Mesenchymal stem cell (in vitro differentiated cells and primary cell): ENCODE measurements around the gene STRBP.

ENCODE experiments used
- DNase-seq: peaks from one replicate; pipeline ENCODE4 v3.0.0-alpha.2; 2013
- H2AFZ ChIP-seq: one replicate; pipeline ENCODE4 v1.6.1; 2013; ENCODE audit warnings: low read depth, mild to moderate bottlenecking, control low read depth, inconsistent platforms, low read length, moderate library complexity
- H2AK5ac ChIP-seq: 2 replicates; pipeline ENCODE4 v1.6.1; 2013; ENCODE audit warnings: low read length, moderate library complexity, mild to moderate bottlenecking, inconsistent platforms; ENCODE audit not compliant: severe bottlenecking
- H2BK120ac ChIP-seq: one replicate; pipeline ENCODE4 v1.6.1; 2013; ENCODE audit warnings: low read depth, mild to moderate bottlenecking, inconsistent platforms, low read length, moderate library complexity
- H2BK12ac ChIP-seq, 2 experiments: one replicate each; pipeline ENCODE4 v1.6.1; 2013; ENCODE audit warnings: inconsistent platforms in 2 of 2, low read length in 2 of 2, mild to moderate bottlenecking in 2 of 2, moderate library complexity in 2 of 2, control low read depth in 1 of 2
- H2BK15ac ChIP-seq: one replicate; pipeline ENCODE4 v1.6.1; 2013; ENCODE audit warnings: mild to moderate bottlenecking, low read depth, inconsistent platforms; ENCODE audit not compliant: poor library complexity, severe bottlenecking
- H2BK5ac ChIP-seq: 2 replicates; pipeline ENCODE4 v1.6.1; 2013; ENCODE audit warnings: low read depth, mild to moderate bottlenecking, low read length, control low read depth, inconsistent platforms; ENCODE audit not compliant: poor library complexity, severe bottlenecking
- H3K14ac ChIP-seq, 2 experiments: one replicate each; pipeline ENCODE4 v1.6.1; 2013; ENCODE audit warnings: inconsistent platforms in 2 of 2, low read length in 2 of 2, control low read depth in 1 of 2, mild to moderate bottlenecking in 1 of 2, moderate library complexity in 1 of 2
- H3K18ac ChIP-seq, 2 experiments: one replicate each; pipeline ENCODE4 v1.6.1; 2013; ENCODE audit warnings: inconsistent platforms in 2 of 2, low read length in 2 of 2, control low read depth in 1 of 2, low read depth in 1 of 2, mild to moderate bottlenecking in 1 of 2
- H3K23ac ChIP-seq, 2 experiments: one replicate each; pipeline ENCODE4 v1.6.1; 2013; ENCODE audit warnings: inconsistent platforms in 2 of 2, low read length in 2 of 2, mild to moderate bottlenecking in 2 of 2, moderate library complexity in 2 of 2, control low read depth in 1 of 2
- H3K27ac ChIP-seq: 2 replicates; pipeline ENCODE4 v1.5.1; 2013; ENCODE audit warnings: mild to moderate bottlenecking, moderate library complexity, low read length, control low read depth, inconsistent platforms; ENCODE audit not compliant: poor library complexity, severe bottlenecking
- H3K27me3 ChIP-seq, 2 experiments: 2 replicates each; pipeline versions ENCODE4 v1.6.1 to v1.7.0; 2013; ENCODE audit warnings: low read length in 2 of 2, mild to moderate bottlenecking in 2 of 2, moderate library complexity in 2 of 2, control low read depth in 1 of 2, inconsistent platforms in 1 of 2; ENCODE audit not compliant: control insufficient read depth in 1 of 2, insufficient read depth in 1 of 2
- H3K36me3 ChIP-seq, 2 experiments: 2 replicates each; pipeline versions ENCODE4 v1.6.1 to v1.7.0; 2013; ENCODE audit warnings: low read length in 2 of 2, control low read depth in 1 of 2, inconsistent platforms in 1 of 2, low read depth in 1 of 2, mild to moderate bottlenecking in 1 of 2; ENCODE audit not compliant: insufficient read depth in 2 of 2, control insufficient read depth in 1 of 2
- H3K4ac ChIP-seq, 2 experiments: one replicate each; pipeline ENCODE4 v1.6.1; 2013; ENCODE audit warnings: inconsistent platforms in 2 of 2, low read length in 2 of 2, mild to moderate bottlenecking in 2 of 2, moderate library complexity in 2 of 2, control low read depth in 1 of 2, low read depth in 1 of 2
- H3K4me1 ChIP-seq: 2 replicates; pipeline ENCODE4 v1.6.1; 2013; ENCODE audit warnings: low read depth, low read length, control low read depth; ENCODE audit not compliant: control insufficient read depth, insufficient read depth
- H3K4me2 ChIP-seq: 2 replicates; pipeline ENCODE4 v1.6.1; 2013; ENCODE audit warnings: low read length, mild to moderate bottlenecking, inconsistent platforms; ENCODE audit not compliant: poor library complexity, severe bottlenecking
- H3K4me3 ChIP-seq, 2 experiments: 2 replicates each; pipeline versions ENCODE4 v1.5.1 to v1.7.0; 2013; ENCODE audit warnings: low read length in 2 of 2, mild to moderate bottlenecking in 2 of 2, control low read depth in 1 of 2, low read depth in 1 of 2; ENCODE audit not compliant: insufficient read depth in 1 of 2
- H3K79me1 ChIP-seq: replicated peaks from 2 replicates; pipeline ENCODE4 v1.6.1; 2013; ENCODE audit warnings: mild to moderate bottlenecking, control low read depth, low read length, inconsistent platforms; ENCODE audit not compliant: poor library complexity, severe bottlenecking
- H3K9ac ChIP-seq: 2 replicates; pipeline ENCODE4 v1.7.0; 2013; ENCODE audit warnings: mild to moderate bottlenecking, low read length, moderate library complexity
- H3K9me3 ChIP-seq: 2 replicates; pipeline ENCODE4 v1.7.0; 2013; ENCODE audit warnings: mild to moderate bottlenecking, low read length; ENCODE audit not compliant: control insufficient read depth
- H4K8ac ChIP-seq: one replicate; pipeline ENCODE4 v1.6.1; 2013; ENCODE audit warnings: inconsistent platforms, mild to moderate bottlenecking, low read length, moderate library complexity
- H4K91ac ChIP-seq: one replicate; pipeline ENCODE4 v1.6.1; 2013; ENCODE audit warnings: mild to moderate bottlenecking, low read length, inconsistent platforms
- WGBS: methylation state at CpG from one replicate; pipeline ENCODE4 v1.1.7; 2013; ENCODE audit warnings: mixed read lengths; 5-methylcytosine and 5-hydroxymethylcytosine counted together

STRBP gene

GRCh38 chr9:123312306-123312877 lies 44.0 kb upstream of the STRBP start:
- no peak overlapping the region for H3K27ac ChIP-seq
- no peak overlapping the region for H3K14ac ChIP-seq
- H4K8ac ChIP-seq, result no peak overlapping the region
- no peak overlapping the region for H3K9ac ChIP-seq
- H3K79me1 ChIP-seq, result no peaks in the 10 kb centered on the region
- no peak overlapping the region for H2AFZ ChIP-seq
- H3K27me3 ChIP-seq, result peaks cover 14 to 21% of the 10 kb centered on the region in 2 experiments
- H3K23ac ChIP-seq, result no peak overlapping the region
- no peak overlapping the region for H4K91ac ChIP-seq
- H3K36me3 ChIP-seq, result no peaks in the 10 kb centered on the region
- no peaks in the 10 kb centered on the region for H3K4me1 ChIP-seq
- H3K9me3 ChIP-seq, result no peaks in the 10 kb centered on the region
- no peak overlapping the region for H3K4me2 ChIP-seq
- H3K4ac ChIP-seq, result no peak overlapping the region
- no peak overlapping the region for H2BK15ac ChIP-seq
- no peak overlapping the region for H2AK5ac ChIP-seq
- H2BK5ac ChIP-seq, result no peak overlapping the region
- WGBS, result 66% methylated on average over 4 of the region's 4 CpGs
- no peak overlapping the region for H3K18ac ChIP-seq
- no peak overlapping the region for H2BK120ac ChIP-seq
- no peak overlapping the region for H2BK12ac ChIP-seq
- H3K4me3 ChIP-seq, result no peak overlapping the region
- DNase-seq, result no peak

- H2BK5ac ChIP-seq, result no peak overlapping the region
- H3K27me3 ChIP-seq, result peaks cover 14 to 21% of the 10 kb centered on the region in 2 experiments
- no peak for DNase-seq
- no peak overlapping the region for H2AK5ac ChIP-seq
- no peak overlapping the region for H3K14ac ChIP-seq
- no peak overlapping the region for H2BK120ac ChIP-seq
- H2BK15ac ChIP-seq, result no peak overlapping the region
- H3K9me3 ChIP-seq, result no peaks in the 10 kb centered on the region
- 86% methylated on average over 8 of the region's 9 CpGs for WGBS
- H3K4me1 ChIP-seq, result no peaks in the 10 kb centered on the region
- H3K27ac ChIP-seq, result no peak overlapping the region
- H2BK12ac ChIP-seq, result no peak overlapping the region
- H3K4me2 ChIP-seq, result no peak overlapping the region
- H3K18ac ChIP-seq, result no peak overlapping the region
- no peaks in the 10 kb centered on the region for H3K36me3 ChIP-seq
- H3K4ac ChIP-seq, result no peak overlapping the region
- H2AFZ ChIP-seq, result no peak overlapping the region
- H4K91ac ChIP-seq, result no peak overlapping the region
- no peaks in the 10 kb centered on the region for H3K79me1 ChIP-seq
- no peak overlapping the region for H3K4me3 ChIP-seq
- H3K23ac ChIP-seq, result no peak overlapping the region
- no peak overlapping the region for H4K8ac ChIP-seq
- no peak overlapping the region for H3K9ac ChIP-seq
These were observed 42.9 kb upstream of the STRBP start for GRCh38 chr9:123311250-123311752.

GRCh38 chr9:123310551-123311249 lies 42.3 kb upstream of the STRBP start:
- H3K23ac ChIP-seq, result no peak overlapping the region
- 74% methylated on average over 4 of the region's 4 CpGs for WGBS
- H4K91ac ChIP-seq, result no peak overlapping the region
- H2BK5ac ChIP-seq, result no peak overlapping the region
- H2BK15ac ChIP-seq, result no peak overlapping the region
- no peak overlapping the region for H3K27ac ChIP-seq
- no peak overlapping the region for H3K14ac ChIP-seq
- no peaks in the 10 kb centered on the region for H3K79me1 ChIP-seq
- H2BK120ac ChIP-seq, result no peak overlapping the region
- H3K9me3 ChIP-seq, result no peaks in the 10 kb centered on the region
- no peak overlapping the region for H3K4ac ChIP-seq
- H3K36me3 ChIP-seq, result no peaks in the 10 kb centered on the region
- no peak overlapping the region for H2AK5ac ChIP-seq
- H3K4me1 ChIP-seq, result no peaks in the 10 kb centered on the region
- H3K4me2 ChIP-seq, result no peak overlapping the region
- H3K9ac ChIP-seq, result no peak overlapping the region
- no peak overlapping the region for H2BK12ac ChIP-seq
- H3K18ac ChIP-seq, result no peak overlapping the region
- H4K8ac ChIP-seq, result no peak overlapping the region
- H2AFZ ChIP-seq, result no peak overlapping the region
- no peak overlapping the region for H3K4me3 ChIP-seq
- DNase-seq, result no peak
- H3K27me3 ChIP-seq, result peaks cover 14 to 21% of the 10 kb centered on the region in 2 experiments

GRCh38 chr9:123309611-123310010 lies 41.2 kb upstream of the STRBP start:
- H3K18ac ChIP-seq, result no peak overlapping the region
- no peak overlapping the region for H4K91ac ChIP-seq
- no peaks in the 10 kb centered on the region for H3K79me1 ChIP-seq
- no peak overlapping the region for H4K8ac ChIP-seq
- no peak overlapping the region for H2BK15ac ChIP-seq
- no peak overlapping the region for H3K4ac ChIP-seq
- no peak overlapping the region for H3K27ac ChIP-seq
- peaks cover 14 to 21% of the 10 kb centered on the region in 2 experiments for H3K27me3 ChIP-seq
- no peak overlapping the region for H3K23ac ChIP-seq
- H2AK5ac ChIP-seq, result no peak overlapping the region
- H2AFZ ChIP-seq, result no peak overlapping the region
- peaks cover 1% of the 10 kb centered on the region for H3K4me1 ChIP-seq
- H3K14ac ChIP-seq, result no peak overlapping the region
- H3K4me2 ChIP-seq, result no peak overlapping the region
- no peak overlapping the region for H3K9ac ChIP-seq
- H3K4me3 ChIP-seq, result no peak overlapping the region
- DNase-seq, result no peak
- WGBS, result 79% methylated on average over 1 of the region's 1 CpG
- no peaks in the 10 kb centered on the region for H3K9me3 ChIP-seq
- no peak overlapping the region for H2BK12ac ChIP-seq
- no peaks in the 10 kb centered on the region for H3K36me3 ChIP-seq
- no peak overlapping the region for H2BK5ac ChIP-seq
- no peak overlapping the region for H2BK120ac ChIP-seq
